H9 (cell line): ENCODE measurements around the gene OR6K3. TPM values are rescaled to one million over a fixed set of nuclear protein-coding genes. Genes with fewer than 3 reads are reported as not detected.

Experiments
- DNase-seq: peaks from one replicate; pipeline ENCODE4 v3.0.0-alpha.2; 2017
- H2AFZ ChIP-seq: one replicate; pipeline ENCODE4 v1.6.1; 2013; ENCODE audit warnings: mild to moderate bottlenecking, low read length, control low read depth, moderate library complexity
- H2AK5ac ChIP-seq: 2 replicates; pipeline ENCODE4 v1.6.1; 2013; ENCODE audit warnings: low read length, control low read depth, mixed read lengths; ENCODE audit not compliant: insufficient read length
- H2BK120ac ChIP-seq: one replicate; pipeline ENCODE4 v1.6.1; 2013; ENCODE audit warnings: low read depth, mild to moderate bottlenecking, low read length, control low read depth, inconsistent platforms; ENCODE audit not compliant: poor library complexity, severe bottlenecking
- H2BK12ac ChIP-seq: 2 replicates; pipeline ENCODE4 v1.6.1; 2013; ENCODE audit warnings: low read length, control low read depth, mixed read lengths, low read depth; ENCODE audit not compliant: insufficient read length
- H2BK15ac ChIP-seq: 2 replicates; pipeline ENCODE4 v1.6.1; 2013; ENCODE audit warnings: low read depth, low read length, control low read depth
- H2BK20ac ChIP-seq: one replicate; pipeline ENCODE4 v1.6.1; 2013; ENCODE audit warnings: low read depth, mild to moderate bottlenecking, low read length, control low read depth, inconsistent platforms; ENCODE audit not compliant: poor library complexity, severe bottlenecking
- H2BK5ac ChIP-seq: 2 replicates; pipeline ENCODE4 v1.6.1; 2013; ENCODE audit warnings: low read length, control low read depth, mixed read lengths; ENCODE audit not compliant: insufficient read length
- H3K14ac ChIP-seq: 2 replicates; pipeline ENCODE4 v1.6.1; 2013; ENCODE audit warnings: low read length, control low read depth; ENCODE audit not compliant: insufficient read depth
- H3K18ac ChIP-seq: 2 replicates; pipeline ENCODE4 v1.6.1; 2013; ENCODE audit warnings: low read depth, mild to moderate bottlenecking, mixed read lengths, low read length, control low read depth; ENCODE audit not compliant: insufficient read length
- H3K23ac ChIP-seq: 2 replicates; pipeline ENCODE4 v1.6.1; 2013; ENCODE audit warnings: low read length, control low read depth, mixed read lengths, low read depth; ENCODE audit not compliant: insufficient read length
- H3K23me2 ChIP-seq: 2 replicates; pipeline ENCODE4 v1.6.1; 2013; ENCODE audit warnings: low read depth, mild to moderate bottlenecking, mixed read lengths, low read length, control low read depth; ENCODE audit not compliant: insufficient read length, poor library complexity, severe bottlenecking
- H3K27ac ChIP-seq: 2 replicates; pipeline ENCODE4 v1.5.1; 2013; ENCODE audit warnings: low read length, control low read depth, mixed read lengths, low read depth; ENCODE audit not compliant: insufficient read length
- H3K27me3 ChIP-seq: 2 replicates; pipeline ENCODE4 v1.6.1; 2013; ENCODE audit warnings: low read length, control low read depth, inconsistent platforms; ENCODE audit not compliant: insufficient read depth
- H3K4ac ChIP-seq: 2 replicates; pipeline ENCODE4 v1.6.1; 2013; ENCODE audit warnings: low read depth, mild to moderate bottlenecking, control low read depth, inconsistent platforms, low read length, moderate library complexity
- H3K4me1 ChIP-seq: 2 replicates; pipeline ENCODE4 v1.6.1; 2013; ENCODE audit warnings: low read length, control low read depth, inconsistent platforms; ENCODE audit not compliant: insufficient read depth
- H3K4me2 ChIP-seq: 2 replicates; pipeline ENCODE4 v1.6.1; 2013; ENCODE audit warnings: low read length, control low read depth, mixed read lengths; ENCODE audit not compliant: insufficient read length, insufficient read depth
- H3K56ac ChIP-seq: 2 replicates; pipeline ENCODE4 v1.6.1; 2013; ENCODE audit warnings: low read depth, mild to moderate bottlenecking, mixed read lengths, low read length, control low read depth; ENCODE audit not compliant: insufficient read length
- H3K79me1 ChIP-seq: 2 replicates; pipeline ENCODE4 v1.6.1; 2013; ENCODE audit warnings: low read depth, mild to moderate bottlenecking, moderate library complexity, low read length, control low read depth, inconsistent platforms; ENCODE audit not compliant: insufficient read depth, poor library complexity, severe bottlenecking
- H3K79me2 ChIP-seq: 2 replicates; pipeline ENCODE4 v1.6.1; 2013; ENCODE audit warnings: low read length, control low read depth, inconsistent platforms; ENCODE audit not compliant: insufficient read depth
- H3K9ac ChIP-seq: 2 replicates; pipeline ENCODE4 v1.6.1; 2013; ENCODE audit warnings: low read length, control low read depth, mixed read lengths; ENCODE audit not compliant: insufficient read length; ENCODE audit errors: extremely low read depth
- H3K9me3 ChIP-seq: one replicate; pipeline ENCODE4 v1.6.1; 2013; ENCODE audit warnings: low read depth, low read length, inconsistent platforms; ENCODE audit not compliant: control insufficient read depth
- H3T11ph ChIP-seq: one replicate; pipeline ENCODE4 v1.6.1; 2013; ENCODE audit warnings: mild to moderate bottlenecking, low read length, control low read depth, inconsistent platforms
- H4K20me1 ChIP-seq: one replicate; pipeline ENCODE4 v1.6.1; 2013; ENCODE audit not compliant: control insufficient read depth, insufficient read length, insufficient read depth
- H4K5ac ChIP-seq: 2 replicates; pipeline ENCODE4 v1.6.1; 2013; ENCODE audit warnings: low read depth, mild to moderate bottlenecking, mixed read lengths, low read length, control low read depth; ENCODE audit not compliant: insufficient read length
- H4K8ac ChIP-seq: replicated peaks from 2 replicates; pipeline ENCODE4 v1.6.1; 2013; ENCODE audit warnings: low read length, control low read depth, mixed read lengths, low read depth; ENCODE audit not compliant: insufficient read length
- H4K91ac ChIP-seq: 2 replicates; pipeline ENCODE4 v1.6.1; 2013; ENCODE audit warnings: low read depth, mild to moderate bottlenecking, moderate library complexity, mixed read lengths, low read length, control low read depth; ENCODE audit not compliant: insufficient read length
- H3K27ac Mint-ChIP-seq, 3 experiments: 2 replicates in 2 of 3; 3 replicates in 1 of 3; pipeline ENCODE4 v1.8.0; 2020 to 2021; ENCODE audit warnings: mixed read lengths in 3 of 3, mild to moderate bottlenecking in 1 of 3, moderate library complexity in 1 of 3
- H3K27me3 Mint-ChIP-seq: 2 replicates; pipeline ENCODE4 v1.8.0; 2021; ENCODE audit warnings: low read depth, mild to moderate bottlenecking, moderate library complexity, mixed read lengths
- H3K36me3 Mint-ChIP-seq, 3 experiments: 2 replicates in 2 of 3; 3 replicates in 1 of 3; pipeline ENCODE4 v1.8.0; 2020 to 2021; ENCODE audit warnings: low read depth in 3 of 3, mixed read lengths in 3 of 3; ENCODE audit not compliant: insufficient read depth in 1 of 3
- H3K4me1 Mint-ChIP-seq, 2 experiments: 2 replicates each; pipeline ENCODE4 v1.8.0; 2020; ENCODE audit warnings: mixed read lengths in 2 of 2
- H3K4me3 Mint-ChIP-seq, 2 experiments: 2 replicates in 1 of 2; 3 replicates in 1 of 2; pipeline ENCODE4 v1.8.0; 2020 to 2021; ENCODE audit warnings: mild to moderate bottlenecking in 2 of 2, mixed read lengths in 2 of 2, moderate library complexity in 1 of 2
- H3K9me3 Mint-ChIP-seq, 2 experiments: 2 replicates in 1 of 2; 3 replicates in 1 of 2; pipeline ENCODE4 v1.8.0; 2020; ENCODE audit warnings: mild to moderate bottlenecking in 2 of 2, mixed read lengths in 2 of 2, moderate library complexity in 1 of 2
- CTCF ChIP-seq: fragments of 200-600 bp; sonication (generic); conservative IDR thresholded peaks from 3 replicates; pipeline ENCODE4 v1.8.0; 2021; ENCODE audit warnings: antibody characterized with exemption, mild to moderate bottlenecking
- WGBS: extraction: QIAGEN DNeasy Blood & Tissue Kit; methylation state at CpG from one replicate; pipeline ENCODE4 v1.1.7; 2013; ENCODE audit warnings: missing lambda C conversion rate, low lambda C conversion rate, mixed read lengths; ENCODE audit not compliant: insufficient read length; ENCODE audit errors: extremely low coverage; 5-methylcytosine and 5-hydroxymethylcytosine counted together
- total RNA-seq: library from RNA; stranded (reverse); gene quantifications from 2 replicates; pipeline ENCODE4 v1.2.1, GENCODE V29; 2021

Gene OR6K3
- total RNA-seq, 1 experiment from 2014 or later = not detected

GRCh38 chr1:158754420-158754819, 33.9 kb upstream of the OR6K3 start, which contains the start of gene OR6K6:
Gene OR6K6, plus strand, starts transcription at chr1:158754720. Its CDS starts 168 bp downstream, at chr1:158754888.
- H3K9me3 ChIP-seq = no peaks in the 10 kb centered on the region
- H3K27ac ChIP-seq = no peak within 1 kb of the TSS
- no peak within 1 kb of the TSS for H2BK5ac ChIP-seq
- H3K14ac ChIP-seq = no peak within 1 kb of the TSS
- no peak within 1 kb of the TSS for H2BK12ac ChIP-seq
- H3K4me1 ChIP-seq = no peaks in the 10 kb centered on the region
- no peak within 1 kb of the TSS for H3K4ac ChIP-seq
- no CpG with 5 or more reads among the region's 2 CpGs for WGBS
- H3T11ph ChIP-seq = no peak within 1 kb of the TSS
- no peaks in the 10 kb centered on the region for H3K79me2 ChIP-seq
- H3K27ac Mint-ChIP-seq = peak within 1 kb of the TSS in 1 of 3 experiments; percentile 57; a peak in 1 of 7 replicates
- no peak for DNase-seq
- no peak within 1 kb of the TSS for H2BK15ac ChIP-seq
- no peak within 1 kb of the TSS for H3K18ac ChIP-seq
- peaks cover 2 to 3% of the 10 kb centered on the region in 2 experiments; a peak in 2 of 5 replicates for H3K9me3 Mint-ChIP-seq
- H3K4me2 ChIP-seq = no peak within 1 kb of the TSS
- no peaks in the 10 kb centered on the region for H3K79me1 ChIP-seq
- no peaks in the 10 kb centered on the region for H4K20me1 ChIP-seq
- no peak within 1 kb of the TSS for H3K23ac ChIP-seq
- no peaks in the 10 kb centered on the region for H3K23me2 ChIP-seq
- no peak within 1 kb of the TSS for H3K4me3 Mint-ChIP-seq
- H4K8ac ChIP-seq = no peak within 1 kb of the TSS
- no peak within 1 kb of the TSS for H4K5ac ChIP-seq
- H3K4me1 Mint-ChIP-seq = no peaks in the 10 kb centered on the region
- no peak within 1 kb of the TSS for H2BK120ac ChIP-seq
- no peak within 1 kb of the TSS for H2AK5ac ChIP-seq
- H3K27me3 Mint-ChIP-seq = peaks cover 2% of the 10 kb centered on the region; the same call in 1 of the 2 replicates
- no peak within 1 kb of the TSS for H2BK20ac ChIP-seq
- no peak within 1 kb of the TSS for H3K9ac ChIP-seq
- H4K91ac ChIP-seq = no peak within 1 kb of the TSS
- H3K36me3 Mint-ChIP-seq = no peaks in the 10 kb centered on the region
- no peak within 1 kb of the TSS for H2AFZ ChIP-seq
- H3K27me3 ChIP-seq = no peaks in the 10 kb centered on the region
- no peak for TF ChIP-seq CTCF
- H3K56ac ChIP-seq = no peak within 1 kb of the TSS
